ENCODE measurements around the gene ROBO1. TPM values are rescaled to one million over a fixed set of nuclear protein-coding genes. Genes with fewer than 3 reads are reported as not detected.

ROBO1 gene
- total RNA-seq, 1 donor from 2014 or later = 13.4 TPM

GRCh38 chr3:78742491-78742890, 1025.3 kb downstream of the ROBO1 start:
- no peak overlapping the region for H3K4me3 ChIP-seq
- H3K4me1 ChIP-seq = no peaks in the 10 kb centered on the region
- TF ChIP-seq, protein P1, sequence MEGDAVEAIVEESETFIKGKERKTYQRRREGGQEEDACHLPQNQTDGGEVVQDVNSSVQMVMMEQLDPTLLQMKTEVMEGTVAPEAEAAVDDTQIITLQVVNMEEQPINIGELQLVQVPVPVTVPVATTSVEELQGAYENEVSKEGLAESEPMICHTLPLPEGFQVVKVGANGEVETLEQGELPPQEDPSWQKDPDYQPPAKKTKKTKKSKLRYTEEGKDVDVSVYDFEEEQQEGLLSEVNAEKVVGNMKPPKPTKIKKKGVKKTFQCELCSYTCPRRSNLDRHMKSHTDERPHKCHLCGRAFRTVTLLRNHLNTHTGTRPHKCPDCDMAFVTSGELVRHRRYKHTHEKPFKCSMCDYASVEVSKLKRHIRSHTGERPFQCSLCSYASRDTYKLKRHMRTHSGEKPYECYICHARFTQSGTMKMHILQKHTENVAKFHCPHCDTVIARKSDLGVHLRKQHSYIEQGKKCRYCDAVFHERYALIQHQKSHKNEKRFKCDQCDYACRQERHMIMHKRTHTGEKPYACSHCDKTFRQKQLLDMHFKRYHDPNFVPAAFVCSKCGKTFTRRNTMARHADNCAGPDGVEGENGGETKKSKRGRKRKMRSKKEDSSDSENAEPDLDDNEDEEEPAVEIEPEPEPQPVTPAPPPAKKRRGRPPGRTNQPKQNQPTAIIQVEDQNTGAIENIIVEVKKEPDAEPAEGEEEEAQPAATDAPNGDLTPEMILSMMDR (IDR thresholded peaks at IDR 0.05) = no peak
- H3K36me3 ChIP-seq = no peaks in the 10 kb centered on the region
- no peaks in the 10 kb centered on the region for H3K9me3 ChIP-seq
- H3K27ac ChIP-seq = no peak overlapping the region
- no peak for DNase-seq (ENCODE audit: low spot score in 2 of 2)
- no peaks in the 10 kb centered on the region for H3K27me3 ChIP-seq
- intact Hi-C loops (cut with DNase I) = no loop called here

DNA sequence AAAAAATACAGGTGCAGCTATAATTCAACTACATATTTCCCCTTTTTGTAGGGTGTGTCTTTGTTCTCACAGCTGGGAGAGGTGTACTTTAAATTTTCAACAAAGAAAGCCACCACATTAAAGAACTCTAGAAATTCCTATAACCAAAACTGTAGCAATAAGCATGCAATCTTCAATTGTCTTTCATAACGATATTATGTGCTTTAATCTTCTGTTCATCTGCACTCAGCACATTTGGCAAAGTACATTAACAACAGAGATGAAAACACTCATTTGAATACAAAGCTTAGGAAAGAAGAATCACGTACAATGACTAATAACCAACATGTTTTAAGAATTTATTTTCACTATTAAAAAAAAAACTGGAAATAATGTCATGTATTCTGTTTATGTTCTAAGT, 1025.8 kb downstream of the ROBO1 start:
- intact Hi-C loops (cut with DNase I) = no loop called here
- TF ChIP-seq, protein P1 (IDR thresholded peaks at IDR 0.05) = no peak
- Histone ChIP-seq H3K9me3 (no peaks in the 10 kb centered on the region), H3K4me3 (no peak overlapping the region), H3K36me3 (no peaks in the 10 kb centered on the region), H3K27ac (no peak overlapping the region), H3K27me3 (no peaks in the 10 kb centered on the region), H3K4me1 (no peaks in the 10 kb centered on the region)
- no peak for DNase-seq (ENCODE audit: low spot score in 2 of 2)

- no peaks in the 10 kb centered on the region for H3K36me3 ChIP-seq
These were observed 1026.6 kb downstream of the ROBO1 start for GRCh38 chr3:78741066-78741645.

GRCh38 chr3:78738833-78739232, 1029.0 kb downstream of the ROBO1 start:
- no peaks in the 10 kb centered on the region for H3K9me3 ChIP-seq
- intact Hi-C loops (cut with DNase I) = no loop called here
- H3K27me3 ChIP-seq = no peaks in the 10 kb centered on the region
- H3K36me3 ChIP-seq = no peaks in the 10 kb centered on the region
- H3K4me1 ChIP-seq = no peaks in the 10 kb centered on the region
- TF ChIP-seq, protein P1 (IDR thresholded peaks at IDR 0.05) = no peak
- no peak for DNase-seq (ENCODE audit: low spot score in 2 of 2)
- no peak overlapping the region for H3K4me3 ChIP-seq
- H3K27ac ChIP-seq = no peak overlapping the region

More at GRCh38 chr3:78741066-78741645, 1026.6 kb downstream of the ROBO1 start:
- TF ChIP-seq, protein P1 (IDR thresholded peaks at IDR 0.05) = peak in 1 of 3 experiments; percentile 8
- no peak for DNase-seq (ENCODE audit: low spot score in 2 of 2)
- Histone ChIP-seq H3K9me3 (no peaks in the 10 kb centered on the region), H3K4me1 (no peaks in the 10 kb centered on the region), H3K27me3 (no peaks in the 10 kb centered on the region), H3K27ac (no peak overlapping the region), H3K4me3 (no peak overlapping the region)
- intact Hi-C loops (cut with DNase I) = no loop called here

GRCh38 chr3:78737988-78738387, 1029.8 kb downstream of the ROBO1 start:
- H3K27ac ChIP-seq = no peak overlapping the region
- no peaks in the 10 kb centered on the region for H3K9me3 ChIP-seq
- no peaks in the 10 kb centered on the region for H3K36me3 ChIP-seq
- TF ChIP-seq, protein P1 (IDR thresholded peaks at IDR 0.05) = no peak
- H3K4me1 ChIP-seq = no peaks in the 10 kb centered on the region
- intact Hi-C loops (cut with DNase I) = no loop called here
- H3K27me3 ChIP-seq = no peaks in the 10 kb centered on the region
- H3K4me3 ChIP-seq = no peak overlapping the region
- DNase-seq (ENCODE audit: low spot score in 2 of 2) = no peak

DNA sequence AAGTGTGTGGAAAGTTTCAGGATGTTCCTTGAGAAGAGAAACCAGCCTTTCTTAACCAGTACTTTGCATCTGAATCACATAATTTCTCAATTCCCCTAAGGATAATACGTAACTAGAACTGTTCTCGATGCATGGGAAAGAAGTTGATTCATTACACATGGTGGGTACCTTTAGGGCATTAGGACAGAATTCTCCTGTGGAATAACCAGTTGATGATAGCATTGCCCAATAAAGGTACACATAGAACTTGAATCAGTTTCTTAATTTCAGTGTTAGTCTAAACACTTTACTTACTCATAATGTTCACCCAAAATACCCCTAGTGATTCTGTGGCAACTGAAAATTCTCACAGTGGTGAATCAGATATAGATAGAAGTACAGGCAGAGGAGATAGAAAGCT, 1030.9 kb downstream of the ROBO1 start:
- no peak for DNase-seq (ENCODE audit: low spot score in 2 of 2)
- no peaks in the 10 kb centered on the region for H3K9me3 ChIP-seq
- no peak overlapping the region for H3K27ac ChIP-seq
- no peaks in the 10 kb centered on the region for H3K4me1 ChIP-seq
- TF ChIP-seq, protein P1 (IDR thresholded peaks at IDR 0.05) = no peak
- no peak overlapping the region for H3K4me3 ChIP-seq
- no peaks in the 10 kb centered on the region for H3K27me3 ChIP-seq
- intact Hi-C loops (cut with DNase I) = no loop called here
- H3K36me3 ChIP-seq = no peaks in the 10 kb centered on the region

Data from ascending aorta (tissue), 2 donors.